MM.1S (cell line): ENCODE measurements around the gene DPY19L1.
"Not testable (repeated sequence)": the region's sequence is repeated elsewhere in the genome, so short reads cannot be mapped to it uniquely, and the experiment has no call there.

Experiments used
- DNase-seq: peaks from one replicate; pipeline ENCODE4 v3.0.0-alpha.2; 2015
- H2AFZ ChIP-seq: fragments of 300-600 bp; sonication (generic); 2 replicates; pipeline ENCODE4 v1.6.0; 2016; ENCODE audit warnings: antibody characterized with exemption, low read length
- H3F3A ChIP-seq: fragments of 300-600 bp; sonication (generic); 2 replicates; pipeline ENCODE4 v1.6.1; 2016; ENCODE audit warnings: mild to moderate bottlenecking, antibody characterized with exemption, low read length, moderate library complexity, mixed read lengths; ENCODE audit not compliant: insufficient read depth
- H3K27ac ChIP-seq: fragments of 300-600 bp; sonication (generic); 2 replicates; pipeline ENCODE4 v1.5.1; 2016; ENCODE audit warnings: mild to moderate bottlenecking, low read length
- H3K27me3 ChIP-seq: fragments of 300-600 bp; sonication (generic); replicated peaks from 2 replicates; pipeline ENCODE4 v1.6.0; 2016; ENCODE audit warnings: low read length; ENCODE audit not compliant: insufficient read depth
- H3K36me3 ChIP-seq: fragments of 300-600 bp; sonication (generic); replicated peaks from 2 replicates; pipeline ENCODE4 v1.6.1; 2016; ENCODE audit warnings: mild to moderate bottlenecking, low read length, mixed read lengths; ENCODE audit not compliant: insufficient read depth
- H3K4me1 ChIP-seq: fragments of 300-600 bp; sonication (generic); 2 replicates; pipeline ENCODE4 v1.6.1; 2016; ENCODE audit warnings: low read length, mixed read lengths
- H3K4me2 ChIP-seq: fragments of 300-600 bp; sonication (generic); 2 replicates; pipeline ENCODE4 v1.6.0; 2016; ENCODE audit warnings: low read depth, low read length
- H3K4me3 ChIP-seq: fragments of 300-600 bp; sonication (generic); 2 replicates; pipeline ENCODE4 v1.5.1; 2016; ENCODE audit warnings: low read length, mixed read lengths
- H3K79me2 ChIP-seq: fragments of 300-600 bp; sonication (generic); 2 replicates; pipeline ENCODE4 v1.6.1; 2016; ENCODE audit warnings: mixed run types, low read length, mixed read lengths
- H3K9ac ChIP-seq: fragments of 300-600 bp; sonication (generic); 2 replicates; pipeline ENCODE4 v1.6.1; 2016; ENCODE audit warnings: low read length, mixed read lengths
- H3K9me2 ChIP-seq: fragments of 300-600 bp; sonication (generic); replicated peaks from 2 replicates; pipeline ENCODE4 v1.6.1; 2016; ENCODE audit warnings: mild to moderate bottlenecking, low read length, mixed read lengths; ENCODE audit not compliant: insufficient read depth
- H3K9me3 ChIP-seq: fragments of 300-600 bp; sonication (generic); replicated peaks from 2 replicates; pipeline ENCODE4 v1.6.1; 2016; ENCODE audit warnings: mild to moderate bottlenecking, low read length, mixed read lengths; ENCODE audit not compliant: insufficient read depth
- H4K20me1 ChIP-seq: fragments of 300-600 bp; sonication (generic); 2 replicates; pipeline ENCODE4 v1.6.1; 2016; ENCODE audit warnings: mild to moderate bottlenecking, low read length, moderate library complexity, mixed read lengths; ENCODE audit not compliant: insufficient read depth
- EZH2 ChIP-seq: fragments of 300-600 bp; sonication (generic); optimal IDR thresholded peaks from 2 replicates; pipeline ENCODE3; 2017; ENCODE audit warnings: low read depth, mild to moderate bottlenecking, antibody characterized with exemption, low read length, mixed read lengths
- EZH2phosphoT487 ChIP-seq: fragments of 300-600 bp; sonication (generic); IDR thresholded peaks from 2 replicates; pipeline ENCODE4 v1.6.1; 2018; ENCODE audit warnings: antibody characterized with exemption, low read length
- TF ChIP-seq, protein P1 (sequence below): fragments of 300-600 bp; sonication (generic); IDR thresholded peaks from 2 replicates; pipeline ENCODE4 v1.5.1; 2016; ENCODE audit warnings: antibody characterized with exemption, low read length, mixed read lengths

The DPY19L1 gene

DNA sequence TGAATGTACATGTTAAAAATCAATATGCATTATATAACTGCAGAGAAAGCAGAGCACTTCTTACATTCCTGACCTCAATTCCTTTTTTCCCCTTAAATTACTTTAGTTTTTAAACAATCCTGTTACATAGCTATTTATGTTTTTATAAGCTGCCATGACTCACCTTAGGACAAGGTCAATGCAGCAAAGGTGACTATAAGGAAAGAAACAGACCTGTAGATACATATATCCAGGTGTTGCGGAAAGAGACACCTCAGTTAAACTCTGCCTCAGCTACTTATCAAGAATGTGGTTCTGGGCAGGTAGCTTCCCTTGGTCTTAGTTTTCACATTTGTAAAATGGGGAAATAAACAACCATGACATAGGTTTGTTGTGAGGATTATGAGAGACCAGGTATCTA is 105.5 kb downstream of the DPY19L1 start:
- no peaks in the 10 kb centered on the region for H4K20me1 ChIP-seq
- DNase-seq: no peak
- no peaks in the 10 kb centered on the region for H3K9me3 ChIP-seq
- H3K36me3 ChIP-seq: no peaks in the 10 kb centered on the region
- H3K27ac ChIP-seq: no peak overlapping the region
- H3K4me1 ChIP-seq: peaks cover 17% of the 10 kb centered on the region
- H3K4me2 ChIP-seq: no peak overlapping the region
- H2AFZ ChIP-seq: no peak overlapping the region
- no peaks in the 10 kb centered on the region for H3K79me2 ChIP-seq
- no peaks in the 10 kb centered on the region for H3K27me3 ChIP-seq
- H3K4me3 ChIP-seq: no peak overlapping the region
- H3K9ac ChIP-seq: no peak overlapping the region
- no peaks in the 10 kb centered on the region for H3K9me2 ChIP-seq
- H3F3A ChIP-seq: peaks cover 18% of the 10 kb centered on the region
- TF ChIP-seq, protein P1, sequence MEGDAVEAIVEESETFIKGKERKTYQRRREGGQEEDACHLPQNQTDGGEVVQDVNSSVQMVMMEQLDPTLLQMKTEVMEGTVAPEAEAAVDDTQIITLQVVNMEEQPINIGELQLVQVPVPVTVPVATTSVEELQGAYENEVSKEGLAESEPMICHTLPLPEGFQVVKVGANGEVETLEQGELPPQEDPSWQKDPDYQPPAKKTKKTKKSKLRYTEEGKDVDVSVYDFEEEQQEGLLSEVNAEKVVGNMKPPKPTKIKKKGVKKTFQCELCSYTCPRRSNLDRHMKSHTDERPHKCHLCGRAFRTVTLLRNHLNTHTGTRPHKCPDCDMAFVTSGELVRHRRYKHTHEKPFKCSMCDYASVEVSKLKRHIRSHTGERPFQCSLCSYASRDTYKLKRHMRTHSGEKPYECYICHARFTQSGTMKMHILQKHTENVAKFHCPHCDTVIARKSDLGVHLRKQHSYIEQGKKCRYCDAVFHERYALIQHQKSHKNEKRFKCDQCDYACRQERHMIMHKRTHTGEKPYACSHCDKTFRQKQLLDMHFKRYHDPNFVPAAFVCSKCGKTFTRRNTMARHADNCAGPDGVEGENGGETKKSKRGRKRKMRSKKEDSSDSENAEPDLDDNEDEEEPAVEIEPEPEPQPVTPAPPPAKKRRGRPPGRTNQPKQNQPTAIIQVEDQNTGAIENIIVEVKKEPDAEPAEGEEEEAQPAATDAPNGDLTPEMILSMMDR: no peak
- TF ChIP-seq EZH2 (no peak), EZH2phosphoT487 (no peak)

DNA sequence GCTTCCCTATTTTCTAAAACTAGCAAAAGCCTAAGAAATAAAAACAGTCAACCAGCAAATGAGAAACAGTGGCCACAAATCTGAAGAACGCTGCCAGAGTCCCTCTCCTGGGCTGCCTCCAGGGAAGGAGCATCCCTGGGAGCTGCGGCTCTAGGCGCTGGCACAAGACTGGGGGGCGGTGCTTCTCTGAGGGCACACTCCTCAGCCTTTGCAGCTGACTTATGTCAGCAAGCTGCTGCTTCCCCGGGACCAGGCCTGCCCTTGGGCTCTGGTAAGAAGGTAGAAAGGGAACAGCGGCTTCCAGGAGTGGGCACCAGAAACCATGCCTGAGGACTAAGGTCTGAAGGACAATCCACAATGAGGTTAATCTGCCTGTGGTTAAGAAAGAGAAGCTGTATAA is 107.5 kb downstream of the DPY19L1 start:
- not testable (repeated sequence) for H4K20me1 ChIP-seq, H3K36me3 ChIP-seq, DNase-seq, H2AFZ ChIP-seq, H3K9me3 ChIP-seq, H3K27ac ChIP-seq, H3K9me2 ChIP-seq, H3K9ac ChIP-seq, H3K27me3 ChIP-seq, H3K4me2 ChIP-seq, H3K79me2 ChIP-seq, H3K4me3 ChIP-seq
- Histone ChIP-seq H3F3A (peaks cover 18% of the 10 kb centered on the region), H3K4me1 (peaks cover 17% of the 10 kb centered on the region)

DNA sequence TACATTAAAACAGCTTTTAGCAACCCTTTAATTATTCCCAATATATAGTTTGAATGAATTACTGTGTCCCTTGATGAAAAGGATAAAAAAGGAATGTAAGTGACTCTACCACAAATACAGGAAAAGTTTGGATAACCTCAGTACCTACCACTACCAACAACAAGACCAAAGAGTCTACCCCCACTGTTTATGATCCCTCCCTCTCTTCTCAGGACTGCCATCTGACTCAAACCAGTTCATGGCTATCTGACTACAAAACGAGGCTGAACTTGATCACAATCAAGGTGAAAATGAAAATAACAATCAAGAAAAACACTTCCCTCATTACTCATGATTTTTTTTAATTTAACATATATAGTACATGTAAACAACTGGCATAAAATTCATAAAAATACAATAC is 108.7 kb downstream of the DPY19L1 start:
- peak overlapping the region; percentile 72; the same call in 1 of the 2 replicates for H3K27ac ChIP-seq
- H3K4me2 ChIP-seq: peak overlapping the region; percentile 24; the same call in 1 of the 2 replicates
- H3K27me3 ChIP-seq: no peaks in the 10 kb centered on the region
- DNase-seq: peak; percentile 27
- peaks cover 17% of the 10 kb centered on the region for H3K4me1 ChIP-seq
- no peak for TF ChIP-seq EZH2phosphoT487
- no peak for TF ChIP-seq EZH2
- TF ChIP-seq, protein P1: no peak
- peaks cover 18% of the 10 kb centered on the region for H3F3A ChIP-seq
- no peaks in the 10 kb centered on the region for H3K9me3 ChIP-seq
- H3K4me3 ChIP-seq: 0 out of 2 replicates have a peak overlapping the region, but pooled peaks have one; percentile 8
- no peak overlapping the region for H2AFZ ChIP-seq
- H3K79me2 ChIP-seq: no peaks in the 10 kb centered on the region
- H4K20me1 ChIP-seq: no peaks in the 10 kb centered on the region
- no peak overlapping the region for H3K9ac ChIP-seq
- no peaks in the 10 kb centered on the region for H3K9me2 ChIP-seq
- H3K36me3 ChIP-seq: no peaks in the 10 kb centered on the region

DNA sequence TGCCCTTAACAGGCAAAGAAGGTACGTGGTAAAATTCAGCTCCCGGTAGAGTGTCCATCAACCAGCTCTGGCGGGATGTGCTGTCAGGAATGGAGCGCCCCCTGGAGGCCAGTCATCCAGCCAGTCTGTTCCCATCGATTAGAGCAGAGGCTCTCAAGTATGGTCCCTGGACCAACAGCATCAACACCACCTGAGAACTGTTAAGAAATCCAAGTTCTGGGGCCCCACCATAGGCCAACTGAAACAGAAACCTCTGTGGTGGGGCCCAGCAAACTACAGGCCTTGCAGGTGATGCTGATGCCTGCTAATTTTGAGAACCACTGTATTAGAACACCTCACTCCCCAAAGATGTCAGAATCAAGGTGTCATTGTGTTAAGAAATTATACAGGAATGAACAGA is 109.2 kb downstream of the DPY19L1 start:
- H3K9me2 ChIP-seq: no peaks in the 10 kb centered on the region

DNA sequence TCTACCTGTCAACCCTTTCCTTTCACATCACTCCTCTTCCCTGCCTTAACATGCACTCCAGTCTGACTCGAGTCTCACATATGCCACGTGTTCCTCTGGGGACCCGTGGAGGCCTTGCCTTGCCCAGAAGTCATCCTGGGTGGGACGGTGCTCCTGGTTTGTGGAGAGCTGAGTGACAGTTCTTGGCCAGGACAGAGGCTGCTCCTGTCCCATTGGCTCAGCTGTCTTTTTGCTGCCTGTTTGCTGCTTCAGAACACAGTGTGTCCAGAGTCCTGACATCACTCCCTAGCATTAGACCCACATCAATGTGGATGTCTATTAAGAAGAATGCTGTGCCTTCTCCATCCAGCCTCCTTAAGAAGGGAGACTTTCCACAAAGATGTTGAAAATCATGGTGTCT is 116.8 kb downstream of the DPY19L1 start:
- not testable (repeated sequence) for H3K9me2 ChIP-seq, H4K20me1 ChIP-seq, H3K9me3 ChIP-seq, H3K79me2 ChIP-seq, H3K4me1 ChIP-seq, H3K4me2 ChIP-seq, H2AFZ ChIP-seq, H3K27ac ChIP-seq, H3F3A ChIP-seq, DNase-seq, H3K36me3 ChIP-seq, H3K4me3 ChIP-seq, H3K9ac ChIP-seq, H3K27me3 ChIP-seq

More for the DNA sequence above, 109.2 kb downstream of the DPY19L1 start:
- Histone ChIP-seq H3K4me2 (peak overlapping the region; percentile 28; the same call in 1 of the 2 replicates), H3K36me3 (no peaks in the 10 kb centered on the region), H3K9me3 (no peaks in the 10 kb centered on the region), H4K20me1 (no peaks in the 10 kb centered on the region), H3K79me2 (no peaks in the 10 kb centered on the region), H3K27me3 (no peaks in the 10 kb centered on the region), H3K27ac (peak overlapping the region; percentile 72; the same call in 1 of the 2 replicates), H3K4me3 (no peak overlapping the region), H3F3A (peaks cover 18% of the 10 kb centered on the region), H2AFZ (no peak overlapping the region), H3K4me1 (peaks cover 17% of the 10 kb centered on the region), H3K9ac (no peak overlapping the region)
- no peak for TF ChIP-seq EZH2phosphoT487
- TF ChIP-seq, protein P1: peak; percentile 83
- TF ChIP-seq EZH2: no peak
- peak; percentile 89 for DNase-seq

DNA sequence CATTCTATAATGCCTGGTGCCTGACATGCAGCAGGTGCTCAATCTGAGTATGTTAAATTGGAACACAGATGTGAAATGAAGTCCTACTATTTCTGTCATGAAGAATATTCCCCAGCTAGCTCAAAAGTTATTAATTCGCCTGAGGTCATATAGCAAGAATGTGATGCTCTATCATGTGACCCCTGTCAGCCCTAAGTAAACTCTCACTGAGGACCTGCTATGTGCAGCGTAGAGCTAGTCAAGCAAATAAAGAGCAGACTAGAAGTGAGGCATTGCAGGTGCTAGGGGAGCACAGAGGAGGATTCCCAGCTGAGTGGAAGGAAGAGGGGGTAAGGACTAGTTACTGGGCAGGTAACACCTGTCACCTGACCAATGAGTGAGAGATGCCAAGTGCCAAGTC is 118.2 kb downstream of the DPY19L1 start:
- H3K36me3 ChIP-seq, H3K9me3 ChIP-seq, H3K27me3 ChIP-seq, H4K20me1 ChIP-seq, H2AFZ ChIP-seq, H3K4me2 ChIP-seq, H3K9me2 ChIP-seq, H3K27ac ChIP-seq, H3K9ac ChIP-seq, H3K79me2 ChIP-seq, H3F3A ChIP-seq, H3K4me3 ChIP-seq, DNase-seq, H3K4me1 ChIP-seq: not testable (repeated sequence)
